ENCODE measurements around the gene NR3C2.
"Not testable (repeated sequence)": the region's sequence is repeated elsewhere in the genome, so short reads cannot be mapped to it uniquely, and the experiment has no call there.

Gene NR3C2

DNA sequence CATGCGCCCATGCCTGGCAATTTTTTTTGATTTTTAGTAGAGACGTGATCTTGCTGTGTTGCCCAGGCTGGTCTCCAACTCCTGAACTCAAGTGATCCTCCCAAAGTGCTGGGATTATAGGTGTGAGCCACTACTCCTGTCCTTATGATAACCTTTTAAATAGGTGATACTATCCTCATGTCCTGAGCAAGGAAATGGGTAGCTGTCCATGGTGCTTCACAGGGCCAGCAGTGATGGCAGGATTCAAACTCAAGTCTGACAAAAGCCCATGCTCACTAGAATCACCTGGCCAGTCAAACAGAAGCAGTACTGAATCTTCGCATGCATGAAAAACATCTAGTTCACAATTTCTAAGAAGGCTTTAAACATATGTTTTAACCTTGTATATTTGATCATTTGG lies 235.1 kb downstream of the NR3C2 start:
- DNase-seq: no peak

DNA sequence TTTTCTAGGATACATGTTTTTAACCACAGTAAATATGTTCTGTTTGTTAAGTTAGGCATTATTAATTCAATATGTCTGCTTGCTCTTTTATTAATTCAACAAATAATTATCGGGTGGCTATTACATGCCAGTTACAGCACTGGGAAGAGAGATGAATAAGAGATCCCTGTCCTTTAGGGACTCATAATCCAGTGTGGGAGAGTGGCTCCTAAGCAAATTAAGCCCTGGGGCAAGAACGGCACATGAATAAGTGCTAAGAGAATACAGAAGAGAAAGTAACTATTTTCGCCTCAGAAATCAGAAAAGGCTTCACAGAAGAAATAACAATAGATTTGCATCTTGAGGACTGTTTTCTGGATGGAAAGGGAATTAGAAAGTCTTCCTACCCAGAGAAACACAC lies 236.7 kb downstream of the NR3C2 start:
- DNase-seq: no peak

DNA sequence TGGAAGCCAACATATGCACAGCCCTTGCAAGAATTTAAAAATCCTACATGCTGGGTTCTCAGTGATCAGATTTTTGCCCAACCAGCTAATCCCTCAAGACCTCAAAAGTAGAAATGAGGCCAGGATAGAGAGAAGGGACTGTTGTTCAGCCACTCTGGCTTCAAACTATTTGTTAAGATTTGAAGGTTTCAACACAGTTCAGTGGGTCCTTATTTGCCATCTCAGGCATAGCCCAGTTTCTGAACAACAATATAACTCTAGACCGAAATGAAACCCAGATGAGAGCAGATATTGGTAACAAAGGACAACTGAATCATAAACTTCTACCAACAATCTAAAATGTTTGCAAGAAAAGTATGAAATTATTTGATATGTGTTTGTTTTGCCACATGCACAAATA lies 237.3 kb downstream of the NR3C2 start:
- DNase-seq: no peak

- no peak for DNase-seq
These were observed 238.0 kb downstream of the NR3C2 start for GRCh38 chr4:148204171-148204570.

GRCh38 chr4:148203056-148203898 lies 238.9 kb downstream of the NR3C2 start:
- no peak for DNase-seq

DNA sequence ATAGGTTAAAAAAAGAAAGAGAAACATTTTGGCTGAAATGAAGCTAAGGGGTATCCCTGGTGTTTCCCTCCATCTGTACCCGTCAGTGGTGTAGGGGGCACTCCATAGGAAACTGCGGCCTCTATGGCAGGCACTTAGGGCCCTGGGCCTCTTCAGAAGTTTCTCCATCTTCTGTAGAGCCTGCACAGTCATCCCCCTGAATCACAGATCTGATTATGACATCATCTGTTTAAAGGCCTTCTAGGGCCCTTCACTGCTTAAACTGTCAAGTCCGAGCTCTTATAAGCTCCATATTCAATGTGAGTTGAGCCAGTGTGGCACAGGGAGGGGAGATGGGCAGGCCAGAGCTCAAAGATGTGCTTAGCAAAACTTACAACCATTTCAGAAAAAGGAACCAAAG lies 241.3 kb downstream of the NR3C2 start:
- DNase-seq: no peak

GRCh38 chr4:148196164-148196563 lies 246.1 kb downstream of the NR3C2 start:
- no peak for DNase-seq

GRCh38 chr4:148192526-148192925 lies 249.7 kb downstream of the NR3C2 start:
- no peak for DNase-seq

- not testable (repeated sequence) for DNase-seq
These were observed 254.6 kb downstream of the NR3C2 start for GRCh38 chr4:148187454-148188222.

DNA sequence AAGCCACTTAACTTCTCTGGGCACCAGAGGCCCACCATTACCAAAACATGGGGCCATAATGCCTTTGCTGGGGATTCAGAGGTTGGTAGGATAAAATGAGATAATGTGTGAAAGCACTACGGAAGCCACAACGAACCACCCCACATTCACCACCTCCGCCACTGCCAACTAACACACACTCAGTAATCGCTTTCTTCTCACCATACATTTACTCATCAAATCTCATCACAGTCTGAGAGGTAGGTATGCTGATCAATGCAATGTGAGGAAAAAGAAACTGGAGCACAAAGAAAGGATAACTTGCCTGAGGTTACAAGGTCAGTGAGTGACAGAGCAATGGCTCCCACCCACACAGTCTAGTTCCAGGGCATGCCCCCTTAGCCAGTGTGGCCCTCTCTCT lies 257.3 kb downstream of the NR3C2 start:
- DNase-seq: no peak

GRCh38 chr4:148182230-148182911 lies 259.8 kb downstream of the NR3C2 start:
- no peak for DNase-seq

- no peak for DNase-seq
These were observed 268.7 kb downstream of the NR3C2 start for GRCh38 chr4:148173397-148174017.

GRCh38 chr4:148171596-148171995 lies 270.6 kb downstream of the NR3C2 start:
- no peak for DNase-seq

DNA sequence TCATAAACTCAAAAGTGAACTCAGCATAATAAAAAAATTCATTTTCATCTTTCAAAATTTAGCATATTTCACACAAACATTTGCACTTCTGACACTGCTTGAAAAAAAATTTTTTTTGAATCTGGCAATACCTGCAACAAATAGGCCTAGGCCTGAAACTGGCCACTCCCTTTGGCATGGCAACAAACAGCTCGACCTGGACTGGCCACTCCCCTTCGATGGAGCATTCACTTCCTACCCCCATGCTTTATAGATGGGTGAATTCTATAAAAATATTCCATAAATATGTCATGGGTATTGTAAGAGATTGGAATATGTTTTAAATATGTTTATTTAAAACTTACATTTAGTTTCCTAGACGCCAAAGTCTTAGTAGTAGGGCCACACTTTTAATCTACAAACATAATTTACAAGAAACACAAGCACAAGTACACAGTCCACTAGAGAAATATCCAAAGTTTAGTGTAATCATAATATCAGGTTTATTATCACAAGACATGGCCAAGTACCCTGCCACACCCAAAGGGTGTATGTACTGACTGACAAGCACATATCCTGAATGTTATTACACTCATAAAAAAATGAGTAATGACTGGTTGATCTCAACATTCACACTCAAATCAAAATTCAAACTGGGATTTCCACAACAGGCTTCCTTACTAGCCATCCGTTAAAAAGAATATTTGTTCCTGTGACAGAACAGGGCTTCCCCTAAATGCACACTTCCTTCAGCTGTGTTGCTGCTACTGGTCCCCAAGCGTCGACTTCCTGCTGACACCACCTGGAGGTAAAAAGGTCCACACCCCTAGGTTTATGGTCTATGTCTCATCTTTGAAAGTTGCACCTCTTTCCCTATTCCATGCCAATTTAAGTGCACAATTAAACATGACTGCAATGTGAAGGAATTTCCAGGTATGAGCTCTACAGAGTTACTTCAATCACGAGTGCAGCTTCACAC lies 271.5 kb downstream of the NR3C2 start:
- no peak for DNase-seq

- no peak for DNase-seq
These were observed 276.1 kb downstream of the NR3C2 start for GRCh38 chr4:148166132-148166591.

DNA sequence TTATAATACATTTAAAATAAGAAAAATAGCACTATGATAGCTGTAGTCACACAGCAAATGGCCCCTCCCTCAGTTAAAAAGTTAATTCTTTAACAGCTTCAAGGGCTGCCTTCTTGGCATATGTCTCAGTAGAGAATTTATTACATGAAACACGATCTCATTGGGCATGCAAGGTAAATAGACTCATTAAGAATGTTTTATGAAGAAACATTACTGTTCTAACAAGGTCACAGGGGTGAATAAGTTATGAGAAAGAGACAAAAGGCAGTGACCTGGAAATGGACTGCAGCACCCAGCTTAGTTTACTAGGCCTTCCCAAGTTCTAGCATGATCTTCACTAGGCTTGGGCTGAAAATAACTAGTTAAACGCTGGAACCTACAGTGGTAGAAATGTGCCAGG lies 277.7 kb downstream of the NR3C2 start:
- DNase-seq: no peak

DNA sequence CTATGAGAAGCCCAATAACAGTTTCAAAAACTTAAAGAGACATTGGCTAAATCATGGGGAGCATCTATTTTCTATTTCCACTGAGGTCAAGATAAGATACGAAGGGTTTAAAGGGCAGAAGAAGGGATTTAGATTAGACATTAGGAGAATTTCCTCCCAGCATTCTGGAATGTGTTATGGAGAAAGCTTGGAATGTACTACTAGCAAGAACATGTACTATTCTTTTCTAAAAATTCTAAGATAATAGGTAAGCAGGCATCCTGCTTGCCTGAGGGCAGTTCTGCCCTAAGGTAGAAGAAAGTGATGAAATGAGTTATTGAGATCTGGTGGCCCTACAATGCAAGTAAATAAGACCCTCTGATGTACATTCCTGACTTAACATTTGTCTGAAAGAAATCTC lies 279.2 kb downstream of the NR3C2 start:
- no peak for DNase-seq

GRCh38 chr4:148162519-148162918 lies 279.7 kb downstream of the NR3C2 start:
- no peak for DNase-seq

GRCh38 chr4:148161601-148162000 lies 280.6 kb downstream of the NR3C2 start:
- no peak for DNase-seq

GRCh38 chr4:148159793-148160192 lies 282.4 kb downstream of the NR3C2 start:
- DNase-seq: no peak

DNA sequence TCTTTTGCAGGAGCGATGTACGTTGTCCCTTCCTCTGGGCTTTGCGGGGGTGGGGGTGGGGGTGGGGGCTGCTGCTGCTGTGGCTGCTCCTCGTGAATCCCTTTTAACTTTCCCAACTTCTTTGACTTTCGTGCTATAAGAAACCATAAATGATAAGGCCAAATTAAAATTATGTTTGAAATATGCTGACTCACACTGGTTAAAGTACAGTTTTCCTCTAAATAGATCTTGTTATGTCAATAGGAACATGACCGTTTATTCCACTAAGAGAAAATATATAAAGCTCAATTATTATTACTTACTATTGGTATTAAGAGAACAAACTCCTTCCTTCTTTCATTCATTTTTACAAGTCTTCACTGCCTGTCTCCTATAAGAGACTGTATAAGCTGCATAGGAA lies 287.4 kb downstream of the NR3C2 start:
- no peak for DNase-seq

Measured in activated naive CD4-positive, alpha-beta T cell (primary cell).